ENCODE results near the gene EFNA1. TPM values are rescaled to one million over a fixed set of nuclear protein-coding genes. Genes with fewer than 3 reads are reported as not detected.
A peak's percentile ranks its signal among the peaks of the same experiment; 100 is the strongest.

The EFNA1 gene
- total and polyA plus RNA-seq, 2 of the 13 experiments (the other 11 are each of a cell fraction or from before 2014, with no cell fraction given) = 81.8 to 874 TPM

DNA sequence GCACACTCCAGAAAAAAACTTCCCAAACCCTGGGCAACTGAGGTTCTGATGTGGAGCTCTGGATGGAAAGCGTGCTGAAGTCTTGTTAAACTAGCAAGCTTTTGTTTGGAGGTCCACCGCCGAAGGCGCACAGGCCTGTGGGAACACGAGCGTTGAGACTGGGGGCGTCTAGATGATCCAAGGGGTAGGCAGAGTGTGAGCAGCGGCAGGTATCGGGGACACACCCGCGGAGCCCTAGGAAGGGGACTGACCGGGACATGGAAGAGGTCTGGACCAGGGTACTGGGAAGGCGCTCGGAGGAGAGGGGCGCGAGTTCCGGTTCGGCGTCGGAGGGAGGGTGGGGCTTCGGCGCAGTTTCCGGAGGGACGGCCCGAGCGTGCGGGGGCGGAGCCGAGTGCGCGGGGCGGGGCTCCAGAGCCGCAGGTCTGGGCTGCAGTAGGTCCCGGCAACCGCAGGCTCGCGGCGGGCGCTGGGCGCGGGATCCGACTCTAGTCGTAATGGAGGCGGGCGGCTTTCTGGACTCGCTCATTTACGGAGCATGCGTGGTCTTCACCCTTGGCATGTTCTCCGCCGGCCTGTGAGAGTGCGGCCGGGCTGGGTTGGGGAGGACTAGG is 7.8 kb downstream of the EFNA1 start, which contains the start of gene SLC50A1 (continued):
- no peak; the same call in 1 of the 2 replicates for TF ChIP-seq ISL2 (CRISPR knock-in tag; IDR thresholded peaks at IDR 0.05)
- TF ChIP-seq ZNF331 (CRISPR knock-in tag; IDR thresholded peaks at IDR 0.05) = peak; percentile 5; the same call in 1 of the 2 replicates
- TF ChIP-seq, protein P1, sequence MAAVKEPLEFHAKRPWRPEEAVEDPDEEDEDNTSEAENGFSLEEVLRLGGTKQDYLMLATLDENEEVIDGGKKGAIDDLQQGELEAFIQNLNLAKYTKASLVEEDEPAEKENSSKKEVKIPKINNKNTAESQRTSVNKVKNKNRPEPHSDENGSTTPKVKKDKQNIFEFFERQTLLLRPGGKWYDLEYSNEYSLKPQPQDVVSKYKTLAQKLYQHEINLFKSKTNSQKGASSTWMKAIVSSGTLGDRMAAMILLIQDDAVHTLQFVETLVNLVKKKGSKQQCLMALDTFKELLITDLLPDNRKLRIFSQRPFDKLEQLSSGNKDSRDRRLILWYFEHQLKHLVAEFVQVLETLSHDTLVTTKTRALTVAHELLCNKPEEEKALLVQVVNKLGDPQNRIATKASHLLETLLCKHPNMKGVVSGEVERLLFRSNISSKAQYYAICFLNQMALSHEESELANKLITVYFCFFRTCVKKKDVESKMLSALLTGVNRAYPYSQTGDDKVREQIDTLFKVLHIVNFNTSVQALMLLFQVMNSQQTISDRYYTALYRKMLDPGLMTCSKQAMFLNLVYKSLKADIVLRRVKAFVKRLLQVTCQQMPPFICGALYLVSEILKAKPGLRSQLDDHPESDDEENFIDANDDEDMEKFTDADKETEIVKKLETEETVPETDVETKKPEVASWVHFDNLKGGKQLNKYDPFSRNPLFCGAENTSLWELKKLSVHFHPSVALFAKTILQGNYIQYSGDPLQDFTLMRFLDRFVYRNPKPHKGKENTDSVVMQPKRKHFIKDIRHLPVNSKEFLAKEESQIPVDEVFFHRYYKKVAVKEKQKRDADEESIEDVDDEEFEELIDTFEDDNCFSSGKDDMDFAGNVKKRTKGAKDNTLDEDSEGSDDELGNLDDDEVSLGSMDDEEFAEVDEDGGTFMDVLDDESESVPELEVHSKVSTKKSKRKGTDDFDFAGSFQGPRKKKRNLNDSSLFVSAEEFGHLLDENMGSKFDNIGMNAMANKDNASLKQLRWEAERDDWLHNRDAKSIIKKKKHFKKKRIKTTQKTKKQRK (IDR thresholded peaks at IDR 0.05; ENCODE audit: low read length) = no peak
- TF ChIP-seq FLYWCH1 (CRISPR knock-in tag; IDR thresholded peaks at IDR 0.05) = no peak
- TF ChIP-seq ATAD3A (CRISPR knock-in tag; IDR thresholded peaks at IDR 0.05) = no peak
- TF ChIP-seq WIZ (CRISPR knock-in tag; IDR thresholded peaks at IDR 0.05) = no peak
- no peak for TF ChIP-seq MAFF (IDR thresholded peaks at IDR 0.05; ENCODE audit: low read depth, low read length)
- no peak for TF ChIP-seq TMF1 (CRISPR knock-in tag; IDR thresholded peaks at IDR 0.05; ENCODE audit: low read depth)
- TF ChIP-seq SIX4 (CRISPR knock-in tag; IDR thresholded peaks at IDR 0.05) = no peak
- peak; percentile 65; the same call in 1 of the 2 replicates for TF ChIP-seq CBFB (CRISPR knock-in tag; IDR thresholded peaks at IDR 0.05)
- TF ChIP-seq ZNF143 (CRISPR knock-in tag; IDR thresholded peaks at IDR 0.05) = no peak; the same call in none of the 2 replicates
- no peak for TF ChIP-seq TRIM24 (CRISPR knock-in tag; IDR thresholded peaks at IDR 0.05)
- peak; percentile 98 for TF ChIP-seq AGO2 (optimal IDR thresholded peaks at IDR 0.05; ENCODE audit: low read depth, low read length)
- peak; percentile 100 for TF ChIP-seq RBFOX2 (IDR thresholded peaks at IDR 0.05; ENCODE audit: low read depth, low read length)
- no peak for TF ChIP-seq ZBTB1 (CRISPR knock-in tag; IDR thresholded peaks at IDR 0.05; ENCODE audit: borderline replicate concordance)
- TF ChIP-seq, protein P2, sequence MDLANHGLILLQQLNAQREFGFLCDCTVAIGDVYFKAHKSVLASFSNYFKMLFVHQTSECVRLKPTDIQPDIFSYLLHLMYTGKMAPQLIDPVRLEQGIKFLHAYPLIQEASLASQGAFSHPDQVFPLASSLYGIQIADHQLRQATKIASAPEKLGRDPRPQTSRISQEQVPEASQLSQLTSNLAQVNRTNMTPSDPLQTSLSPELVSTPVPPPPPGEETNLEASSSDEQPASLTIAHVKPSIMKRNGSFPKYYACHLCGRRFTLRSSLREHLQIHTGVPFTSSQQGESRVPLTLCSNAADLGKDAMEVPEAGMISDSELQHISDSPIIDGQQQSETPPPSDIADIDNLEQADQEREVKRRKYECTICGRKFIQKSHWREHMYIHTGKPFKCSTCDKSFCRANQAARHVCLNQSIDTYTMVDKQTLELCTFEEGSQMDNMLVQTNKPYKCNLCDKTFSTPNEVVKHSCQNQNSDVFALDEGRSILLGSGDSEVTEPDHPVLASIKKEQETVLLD (CRISPR knock-in tag; IDR thresholded peaks at IDR 0.05; ENCODE audit: low read depth) = no peak; the same call in 1 of the 2 replicates
- TF ChIP-seq KDM6A (CRISPR knock-in tag; IDR thresholded peaks at IDR 0.05; ENCODE audit: low read depth) = no peak
- TF ChIP-seq GZF1 (CRISPR knock-in tag; IDR thresholded peaks at IDR 0.05) = no peak
- peak; percentile 39; the same call in 1 of the 2 replicates for TF ChIP-seq ZMYM4 (CRISPR knock-in tag; IDR thresholded peaks at IDR 0.05)
- peak; percentile 46; the same call in 1 of the 2 replicates for TF ChIP-seq ATF7-NPFF (CRISPR knock-in tag; IDR thresholded peaks at IDR 0.05; ENCODE audit: low read depth)
- TF ChIP-seq SKI (IDR thresholded peaks at IDR 0.05; ENCODE audit: partially characterized antibody) = no peak
- TF ChIP-seq, protein P3, sequence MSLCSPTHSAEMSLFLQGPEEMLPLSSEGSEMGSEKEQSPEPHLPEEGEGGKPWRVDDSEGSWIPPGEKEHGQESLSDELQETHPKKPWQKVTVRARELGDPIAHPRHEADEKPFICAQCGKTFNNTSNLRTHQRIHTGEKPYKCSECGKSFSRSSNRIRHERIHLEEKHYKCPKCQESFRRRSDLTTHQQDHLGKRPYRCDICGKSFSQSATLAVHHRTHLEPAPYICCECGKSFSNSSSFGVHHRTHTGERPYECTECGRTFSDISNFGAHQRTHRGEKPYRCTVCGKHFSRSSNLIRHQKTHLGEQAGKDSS (CRISPR knock-in tag; IDR thresholded peaks at IDR 0.05; ENCODE audit: borderline replicate concordance, low read depth) = peak; percentile 69; the same call in 1 of the 2 replicates
- TF ChIP-seq NR2F2 (IDR thresholded peaks at IDR 0.05; ENCODE audit: borderline replicate concordance, low read depth) = no peak
- TF ChIP-seq, protein P4, sequence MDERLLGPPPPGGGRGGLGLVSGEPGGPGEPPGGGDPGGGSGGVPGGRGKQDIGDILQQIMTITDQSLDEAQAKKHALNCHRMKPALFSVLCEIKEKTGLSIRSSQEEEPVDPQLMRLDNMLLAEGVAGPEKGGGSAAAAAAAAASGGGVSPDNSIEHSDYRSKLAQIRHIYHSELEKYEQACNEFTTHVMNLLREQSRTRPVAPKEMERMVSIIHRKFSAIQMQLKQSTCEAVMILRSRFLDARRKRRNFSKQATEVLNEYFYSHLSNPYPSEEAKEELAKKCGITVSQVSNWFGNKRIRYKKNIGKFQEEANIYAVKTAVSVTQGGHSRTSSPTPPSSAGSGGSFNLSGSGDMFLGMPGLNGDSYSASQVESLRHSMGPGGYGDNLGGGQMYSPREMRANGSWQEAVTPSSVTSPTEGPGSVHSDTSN (CRISPR knock-in tag; IDR thresholded peaks at IDR 0.05) = no peak
- TF ChIP-seq BHLHE40 (IDR thresholded peaks at IDR 0.05; ENCODE audit: low read length) = peak; percentile 42

All from HepG2 (cell line).